Measurements from ENCODE around the gene LIFR. TPM values are rescaled to one million over a fixed set of nuclear protein-coding genes. Genes with fewer than 3 reads are reported as not detected.

The LIFR gene
- total RNA-seq, 6 experiments from 2014 or later, result 4.7 to 7.1 (median 5.4) TPM

DNA sequence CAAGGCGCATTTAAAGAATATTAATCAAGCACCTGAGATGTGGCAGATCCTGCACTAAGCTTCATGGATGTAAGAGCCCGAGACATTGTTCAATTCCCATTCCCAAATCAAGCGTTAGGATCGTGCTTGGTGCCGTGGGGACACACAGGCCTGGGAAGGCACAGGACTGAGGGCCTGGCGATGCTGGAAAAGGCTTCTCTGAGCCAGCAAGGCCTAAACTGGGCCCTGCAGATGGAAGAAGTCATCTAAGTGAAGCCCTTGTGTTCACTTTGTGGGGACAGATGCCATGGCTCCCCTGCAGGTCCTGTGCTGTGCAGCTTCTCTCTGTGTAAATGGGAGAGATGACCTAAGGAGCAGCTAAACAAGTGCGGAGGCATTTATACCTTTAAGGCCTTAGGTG, 83.9 kb downstream of the LIFR start:
- no peak overlapping the region for H3K4me3 Mint-ChIP-seq
- TF ChIP-seq, protein P1, sequence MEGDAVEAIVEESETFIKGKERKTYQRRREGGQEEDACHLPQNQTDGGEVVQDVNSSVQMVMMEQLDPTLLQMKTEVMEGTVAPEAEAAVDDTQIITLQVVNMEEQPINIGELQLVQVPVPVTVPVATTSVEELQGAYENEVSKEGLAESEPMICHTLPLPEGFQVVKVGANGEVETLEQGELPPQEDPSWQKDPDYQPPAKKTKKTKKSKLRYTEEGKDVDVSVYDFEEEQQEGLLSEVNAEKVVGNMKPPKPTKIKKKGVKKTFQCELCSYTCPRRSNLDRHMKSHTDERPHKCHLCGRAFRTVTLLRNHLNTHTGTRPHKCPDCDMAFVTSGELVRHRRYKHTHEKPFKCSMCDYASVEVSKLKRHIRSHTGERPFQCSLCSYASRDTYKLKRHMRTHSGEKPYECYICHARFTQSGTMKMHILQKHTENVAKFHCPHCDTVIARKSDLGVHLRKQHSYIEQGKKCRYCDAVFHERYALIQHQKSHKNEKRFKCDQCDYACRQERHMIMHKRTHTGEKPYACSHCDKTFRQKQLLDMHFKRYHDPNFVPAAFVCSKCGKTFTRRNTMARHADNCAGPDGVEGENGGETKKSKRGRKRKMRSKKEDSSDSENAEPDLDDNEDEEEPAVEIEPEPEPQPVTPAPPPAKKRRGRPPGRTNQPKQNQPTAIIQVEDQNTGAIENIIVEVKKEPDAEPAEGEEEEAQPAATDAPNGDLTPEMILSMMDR (IDR thresholded peaks at IDR 0.05), result no peak
- peaks cover 10% of the 10 kb centered on the region for H3K4me1 Mint-ChIP-seq (ENCODE audit: low read depth)
- H3K27ac Mint-ChIP-seq, result no peak overlapping the region
- no peaks in the 10 kb centered on the region for H3K36me3 Mint-ChIP-seq (ENCODE audit: low read depth)
- H3K27me3 Mint-ChIP-seq (ENCODE audit: insufficient read depth), result no peaks in the 10 kb centered on the region
- DNase-seq, result no peak
- no peaks in the 10 kb centered on the region for H3K9me3 Mint-ChIP-seq

DNA sequence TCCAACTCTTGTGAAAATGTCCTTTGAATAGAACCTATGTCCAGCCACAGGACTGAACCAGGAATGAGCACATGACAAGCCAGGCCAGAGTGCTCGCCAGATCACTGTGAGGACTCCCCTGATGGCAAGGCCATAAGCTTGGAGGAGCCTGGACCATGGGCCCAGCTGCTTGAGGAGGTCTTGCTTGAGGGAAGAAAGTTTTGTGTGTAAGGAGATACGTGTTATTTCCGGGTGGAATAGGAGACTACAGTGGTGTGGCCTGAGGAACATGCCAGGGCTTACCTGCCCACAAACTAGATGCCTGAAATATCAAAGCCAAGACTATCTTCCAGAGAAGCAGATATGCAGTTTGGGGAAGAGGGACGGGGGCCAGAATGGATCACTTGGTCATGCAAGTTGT, 84.7 kb downstream of the LIFR start:
- Mint-ChIP-seq H3K36me3 (ENCODE audit: low read depth) (no peaks in the 10 kb centered on the region), H3K4me1 (ENCODE audit: low read depth) (peaks cover 10% of the 10 kb centered on the region), H3K4me3 (no peak overlapping the region), H3K9me3 (no peaks in the 10 kb centered on the region), H3K27me3 (ENCODE audit: insufficient read depth) (no peaks in the 10 kb centered on the region), H3K27ac (no peak overlapping the region)
- TF ChIP-seq, protein P1 (IDR thresholded peaks at IDR 0.05), result no peak
- DNase-seq, result no peak

DNA sequence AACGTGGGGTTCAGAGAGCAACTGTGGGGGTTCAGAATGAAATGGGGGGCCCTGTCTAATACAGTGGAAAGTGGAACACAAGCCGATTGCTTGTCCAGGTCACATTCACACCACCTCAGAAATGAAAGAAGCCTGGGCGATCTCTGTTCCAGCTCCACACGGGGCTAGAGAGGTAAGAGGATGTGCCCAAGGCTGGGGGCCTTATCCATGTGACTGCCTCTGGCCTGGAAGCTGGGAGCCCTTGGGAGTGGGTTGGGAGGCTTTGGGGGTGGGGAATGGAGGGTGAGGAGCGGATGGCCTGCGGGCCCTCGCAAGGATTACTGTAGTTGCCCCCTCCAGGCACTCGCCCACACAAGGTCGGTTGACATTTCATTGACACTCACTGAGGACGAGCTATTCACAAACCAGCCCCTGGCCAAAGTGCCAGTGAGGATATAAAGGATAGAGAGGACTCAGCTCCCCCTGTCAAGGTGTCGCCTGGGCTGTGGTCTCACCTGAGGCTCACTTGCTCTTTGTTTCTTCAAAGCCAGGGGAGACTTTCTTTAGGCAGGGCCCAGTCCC, 86.7 kb downstream of the LIFR start:
- Mint-ChIP-seq H3K27me3 (ENCODE audit: insufficient read depth) (no peaks in the 10 kb centered on the region), H3K4me1 (ENCODE audit: low read depth) (peaks cover 5% of the 10 kb centered on the region), H3K27ac (no peak overlapping the region), H3K9me3 (no peaks in the 10 kb centered on the region), H3K4me3 (no peak overlapping the region), H3K36me3 (ENCODE audit: low read depth) (no peaks in the 10 kb centered on the region)
- TF ChIP-seq, protein P1 (IDR thresholded peaks at IDR 0.05), result no peak
- no peak for DNase-seq

DNA sequence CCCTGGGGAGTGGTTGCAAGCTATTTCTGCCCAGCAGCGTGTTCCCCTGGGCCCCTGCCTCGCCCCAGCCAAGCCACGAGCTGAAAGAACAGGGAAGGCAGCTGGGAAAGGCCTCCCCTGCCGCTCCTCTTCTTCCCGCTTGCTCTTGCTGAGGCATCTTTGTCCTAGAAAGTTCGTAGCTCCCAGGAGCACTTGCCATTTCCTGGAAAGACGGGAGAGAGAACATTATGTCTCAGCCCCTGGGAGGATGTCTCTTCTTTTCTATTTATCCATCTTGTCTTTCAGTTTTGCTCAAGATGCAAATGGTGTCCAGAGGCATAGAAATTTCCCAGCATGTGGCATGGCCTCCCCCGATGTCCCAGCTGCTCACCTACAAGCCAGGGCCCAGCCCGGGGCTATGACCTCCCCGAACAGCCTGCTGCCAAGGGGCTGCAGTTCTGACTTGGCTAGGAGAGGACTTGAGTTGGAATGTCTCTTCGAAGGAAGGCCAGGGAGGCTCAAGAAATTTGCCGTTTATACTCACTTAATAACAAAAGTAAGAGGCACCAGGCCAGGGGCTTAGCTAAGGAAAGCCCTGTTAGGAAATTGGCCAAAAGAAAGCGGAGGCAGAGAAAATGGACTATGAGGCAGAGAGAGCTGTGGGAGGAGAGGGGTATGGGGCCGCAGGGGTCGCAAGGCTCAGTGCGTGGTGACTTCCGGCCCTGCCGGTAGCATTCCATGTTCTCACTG, 87.3 kb downstream of the LIFR start:
- H3K4me3 Mint-ChIP-seq, result no peak overlapping the region
- no peaks in the 10 kb centered on the region; the same call in 1 of the 2 replicates for H3K4me1 Mint-ChIP-seq (ENCODE audit: low read depth)
- no peak overlapping the region; the same call in 1 of the 2 replicates for H3K27ac Mint-ChIP-seq
- no peaks in the 10 kb centered on the region for H3K9me3 Mint-ChIP-seq
- H3K36me3 Mint-ChIP-seq (ENCODE audit: low read depth), result no peaks in the 10 kb centered on the region
- no peaks in the 10 kb centered on the region for H3K27me3 Mint-ChIP-seq (ENCODE audit: insufficient read depth)
- DNase-seq, result no peak
- TF ChIP-seq, protein P1 (IDR thresholded peaks at IDR 0.05), result no peak

DNA sequence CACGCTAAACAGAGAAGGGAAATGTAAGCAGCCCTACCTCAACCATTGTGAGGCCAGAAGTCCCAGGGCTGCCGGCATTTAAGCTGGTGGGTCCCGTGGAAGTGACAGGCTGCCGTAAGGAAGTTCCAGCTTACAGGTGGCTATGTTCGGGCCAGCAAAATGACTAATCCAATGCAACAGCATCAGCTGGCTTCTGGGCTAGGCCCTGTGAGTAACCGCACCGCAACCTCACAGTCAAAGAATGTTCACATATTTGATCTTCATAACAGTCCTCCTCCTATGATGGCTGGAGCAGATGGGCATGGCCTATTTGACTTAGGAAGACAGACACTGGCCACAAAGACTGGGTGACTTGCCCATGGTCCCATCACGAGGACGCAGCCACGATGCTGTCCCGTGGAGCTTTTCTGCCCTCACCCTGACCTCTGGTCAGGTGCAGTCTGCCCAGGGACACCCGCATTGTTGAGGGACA, 88.2 kb downstream of the LIFR start:
- no peaks in the 10 kb centered on the region for H3K9me3 Mint-ChIP-seq
- H3K4me1 Mint-ChIP-seq (ENCODE audit: low read depth), result no peaks in the 10 kb centered on the region; the same call in 1 of the 2 replicates
- no peaks in the 10 kb centered on the region for H3K27me3 Mint-ChIP-seq (ENCODE audit: insufficient read depth)
- peak overlapping the region; percentile 57 for H3K4me3 Mint-ChIP-seq
- DNase-seq, result peak; percentile 89
- no peaks in the 10 kb centered on the region for H3K36me3 Mint-ChIP-seq (ENCODE audit: low read depth)
- H3K27ac Mint-ChIP-seq, result peak overlapping the region; percentile 76
- TF ChIP-seq, protein P1 (IDR thresholded peaks at IDR 0.05), result no peak
